ENCODE data around the gene USP16. TPM values are rescaled to one million over a fixed set of nuclear protein-coding genes. Genes with fewer than 3 reads are reported as not detected.

Gene USP16
- total RNA-seq, 3 donors from 2014 or later (not counting 1 experiment from before 2014, with no cell fraction given), result 67.9 to 76.9 (median 75.7) TPM

DNA sequence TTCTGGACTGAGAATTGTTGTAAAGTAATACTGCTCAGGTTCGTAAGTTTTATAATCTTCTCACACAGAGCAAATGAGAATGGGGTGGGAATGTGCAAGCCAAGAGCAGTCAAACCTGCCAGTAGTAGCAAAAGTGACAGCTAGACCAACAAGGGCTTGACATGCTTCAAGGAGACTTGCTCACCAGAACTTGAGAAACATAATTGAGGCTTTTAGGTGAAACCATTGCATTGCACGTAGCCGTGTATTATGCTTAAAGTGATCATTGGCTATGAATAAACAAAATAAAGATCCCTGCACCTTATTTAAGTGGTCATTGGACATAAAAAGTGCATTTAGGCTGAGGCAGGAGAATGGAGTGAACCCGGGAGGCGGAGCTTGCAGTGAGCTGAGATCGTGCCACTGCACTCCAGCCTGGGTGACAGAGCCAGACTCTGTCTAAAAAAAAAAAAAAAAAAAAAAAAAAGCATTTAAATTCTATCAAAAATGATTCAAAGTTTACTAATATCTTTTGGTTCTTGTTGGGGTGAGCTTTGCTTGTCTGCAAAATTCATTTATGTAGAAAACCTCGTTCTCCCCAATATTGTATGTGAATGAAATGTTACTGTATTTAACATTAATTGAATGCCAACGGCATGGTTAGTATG, 60.8 kb downstream of the USP16 start:
- H3K4me1 Mint-ChIP-seq, result peaks cover 8% of the 10 kb centered on the region in 2 donors
- no peaks in the 10 kb centered on the region for H3K27me3 Mint-ChIP-seq (ENCODE audit: low read depth in 2 of 2)
- no peaks in the 10 kb centered on the region for H3K9me3 ChIP-seq (ENCODE audit: control insufficient read depth, insufficient read depth, low read length)
- H3K9me3 Mint-ChIP-seq, result no peaks in the 10 kb centered on the region
- H3K36me3 ChIP-seq (ENCODE audit: control insufficient read depth, insufficient read depth, low read length), result no peaks in the 10 kb centered on the region
- TF ChIP-seq, protein P1, sequence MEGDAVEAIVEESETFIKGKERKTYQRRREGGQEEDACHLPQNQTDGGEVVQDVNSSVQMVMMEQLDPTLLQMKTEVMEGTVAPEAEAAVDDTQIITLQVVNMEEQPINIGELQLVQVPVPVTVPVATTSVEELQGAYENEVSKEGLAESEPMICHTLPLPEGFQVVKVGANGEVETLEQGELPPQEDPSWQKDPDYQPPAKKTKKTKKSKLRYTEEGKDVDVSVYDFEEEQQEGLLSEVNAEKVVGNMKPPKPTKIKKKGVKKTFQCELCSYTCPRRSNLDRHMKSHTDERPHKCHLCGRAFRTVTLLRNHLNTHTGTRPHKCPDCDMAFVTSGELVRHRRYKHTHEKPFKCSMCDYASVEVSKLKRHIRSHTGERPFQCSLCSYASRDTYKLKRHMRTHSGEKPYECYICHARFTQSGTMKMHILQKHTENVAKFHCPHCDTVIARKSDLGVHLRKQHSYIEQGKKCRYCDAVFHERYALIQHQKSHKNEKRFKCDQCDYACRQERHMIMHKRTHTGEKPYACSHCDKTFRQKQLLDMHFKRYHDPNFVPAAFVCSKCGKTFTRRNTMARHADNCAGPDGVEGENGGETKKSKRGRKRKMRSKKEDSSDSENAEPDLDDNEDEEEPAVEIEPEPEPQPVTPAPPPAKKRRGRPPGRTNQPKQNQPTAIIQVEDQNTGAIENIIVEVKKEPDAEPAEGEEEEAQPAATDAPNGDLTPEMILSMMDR (IDR thresholded peaks at IDR 0.05), result no peak
- H3K4me1 ChIP-seq (ENCODE audit: control insufficient read depth, insufficient read depth, low read length), result peaks cover 10% of the 10 kb centered on the region
- no peaks in the 10 kb centered on the region for H3K27me3 ChIP-seq (ENCODE audit: control insufficient read depth, insufficient read depth, low read length)
- intact Hi-C loops (cut with micrococcal nuclease), result no loop called here
- no peak overlapping the region for H3K4me3 ChIP-seq (ENCODE audit: low read length)
- DNase-seq, result no peak
- no peak overlapping the region for H3K27ac ChIP-seq (ENCODE audit: low read length)
- WGBS (ENCODE audit: insufficient coverage), result 100% methylated on average over 3 of the region's 8 CpGs
- no peak overlapping the region for H3K27ac Mint-ChIP-seq
- H3K36me3 Mint-ChIP-seq, result no peaks in the 10 kb centered on the region
- no peak overlapping the region for H3K4me3 Mint-ChIP-seq
- no peak for ATAC-seq

DNA sequence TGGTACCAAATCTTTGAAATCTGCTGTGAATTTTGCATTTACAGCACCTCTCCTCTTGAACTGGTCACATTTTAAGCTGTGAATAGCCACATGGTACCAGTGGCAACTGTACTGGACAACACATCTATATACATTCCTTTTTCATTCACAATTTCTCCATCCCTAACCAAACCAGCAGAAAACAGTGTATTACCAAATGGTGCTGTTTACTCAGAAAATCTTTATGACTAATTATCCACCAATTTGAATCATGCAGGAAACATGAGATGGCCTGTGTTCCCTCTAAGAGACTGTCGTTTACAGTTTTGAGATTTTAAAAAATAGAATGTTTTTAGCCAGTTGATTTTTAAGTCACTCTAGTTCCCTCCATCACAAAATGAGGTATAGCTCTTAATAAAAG, 66.6 kb downstream of the USP16 start:
- Mint-ChIP-seq H3K4me3 (no peak overlapping the region), H3K4me1 (no peaks in the 10 kb centered on the region), H3K27me3 (ENCODE audit: low read depth in 2 of 2) (no peaks in the 10 kb centered on the region), H3K36me3 (no peaks in the 10 kb centered on the region), H3K9me3 (no peaks in the 10 kb centered on the region), H3K27ac (no peak overlapping the region)
- Histone ChIP-seq H3K4me3 (ENCODE audit: low read length) (no peak overlapping the region), H3K4me1 (ENCODE audit: control insufficient read depth, insufficient read depth, low read length) (no peaks in the 10 kb centered on the region), H3K36me3 (ENCODE audit: control insufficient read depth, insufficient read depth, low read length) (peaks cover 3% of the 10 kb centered on the region), H3K27ac (ENCODE audit: low read length) (no peak overlapping the region), H3K9me3 (ENCODE audit: control insufficient read depth, insufficient read depth, low read length) (no peaks in the 10 kb centered on the region), H3K27me3 (ENCODE audit: control insufficient read depth, insufficient read depth, low read length) (no peaks in the 10 kb centered on the region)
- intact Hi-C loops (cut with micrococcal nuclease), result loop anchor here (5.0 kb wide), 1 partner anchor 756 kb away; no protein-coding TSS in a partner anchor
- no peak for ATAC-seq
- no CpG with 5 or more reads among the region's 1 CpG for WGBS (ENCODE audit: insufficient coverage)
- TF ChIP-seq, protein P1 (IDR thresholded peaks at IDR 0.05), result no peak
- no peak for DNase-seq

DNA sequence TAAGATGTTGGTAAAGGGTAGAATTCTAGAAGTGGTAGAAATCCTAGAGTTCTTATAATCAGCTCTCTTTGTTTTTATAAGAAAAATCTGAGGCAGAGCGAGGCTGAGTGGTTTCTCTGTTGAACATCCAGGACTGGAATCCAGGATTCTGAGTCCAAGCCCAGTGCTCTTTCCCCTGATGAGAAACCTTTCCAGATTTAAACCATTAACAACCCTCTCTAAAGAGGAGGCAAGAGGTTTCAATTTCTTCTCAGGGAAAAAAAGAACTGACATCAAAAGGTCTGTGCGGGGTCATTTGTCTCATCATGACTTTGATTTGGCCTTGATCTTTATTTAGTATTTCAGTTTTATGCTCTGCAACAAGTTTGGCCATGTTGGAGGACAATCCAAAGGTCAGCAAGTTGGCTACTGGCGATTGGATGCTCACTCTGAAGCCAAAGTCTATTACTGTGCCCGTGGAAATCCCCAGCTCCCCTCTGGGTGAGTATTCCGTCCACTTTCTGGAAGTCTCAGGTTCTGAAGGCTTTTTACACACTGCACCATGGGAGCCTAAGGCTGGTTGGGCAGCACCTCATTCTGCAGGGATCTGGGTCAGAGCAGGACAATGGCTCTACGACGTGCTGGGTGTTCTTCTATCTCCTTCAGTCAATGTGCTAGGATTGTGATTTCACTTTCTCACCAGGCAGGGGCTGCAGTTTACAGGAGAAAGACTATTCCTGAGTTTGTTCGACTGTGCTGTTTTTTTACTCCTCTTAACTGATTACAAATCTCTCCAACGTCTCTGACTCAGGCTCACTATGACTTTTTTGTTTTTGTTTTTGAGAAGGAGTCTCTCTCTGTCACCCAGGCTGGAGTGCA, 67.9 kb downstream of the USP16 start:
- H3K4me3 ChIP-seq (ENCODE audit: low read length), result no peak overlapping the region
- Mint-ChIP-seq H3K4me1 (no peaks in the 10 kb centered on the region), H3K4me3 (no peak overlapping the region), H3K27ac (no peak overlapping the region), H3K36me3 (no peaks in the 10 kb centered on the region), H3K9me3 (no peaks in the 10 kb centered on the region), H3K27me3 (ENCODE audit: low read depth in 2 of 2) (no peaks in the 10 kb centered on the region)
- WGBS (ENCODE audit: insufficient coverage), result 79% methylated on average over 8 of the region's 9 CpGs
- H3K36me3 ChIP-seq (ENCODE audit: control insufficient read depth, insufficient read depth, low read length), result peaks cover 3% of the 10 kb centered on the region
- DNase-seq (no peak), ATAC-seq (no peak)
- no peaks in the 10 kb centered on the region for H3K27me3 ChIP-seq (ENCODE audit: control insufficient read depth, insufficient read depth, low read length)
- TF ChIP-seq, protein P1 (IDR thresholded peaks at IDR 0.05), result no peak
- no peak overlapping the region for H3K27ac ChIP-seq (ENCODE audit: low read length)
- intact Hi-C loops (cut with micrococcal nuclease), result loop anchor here (5.0 kb wide), 1 partner anchor 755 kb away; no protein-coding TSS in a partner anchor
- H3K4me1 ChIP-seq (ENCODE audit: control insufficient read depth, insufficient read depth, low read length), result no peaks in the 10 kb centered on the region
- no peaks in the 10 kb centered on the region for H3K9me3 ChIP-seq (ENCODE audit: control insufficient read depth, insufficient read depth, low read length)

Data from natural killer cell (primary cell).